OCI-M2 (cell line): ENCODE measurements around the gene PMIS2.
"Not testable (repeated sequence)": the region's sequence is repeated elsewhere in the genome, so short reads cannot be mapped to it uniquely, and the experiment has no call there.

Experiments used
- DNase-seq: peaks from one replicate; lab custom pipeline; 2025; ENCODE audit not compliant: unreplicated experiment; lab: John Stamatoyannopoulos, UW

Gene PMIS2

DNA sequence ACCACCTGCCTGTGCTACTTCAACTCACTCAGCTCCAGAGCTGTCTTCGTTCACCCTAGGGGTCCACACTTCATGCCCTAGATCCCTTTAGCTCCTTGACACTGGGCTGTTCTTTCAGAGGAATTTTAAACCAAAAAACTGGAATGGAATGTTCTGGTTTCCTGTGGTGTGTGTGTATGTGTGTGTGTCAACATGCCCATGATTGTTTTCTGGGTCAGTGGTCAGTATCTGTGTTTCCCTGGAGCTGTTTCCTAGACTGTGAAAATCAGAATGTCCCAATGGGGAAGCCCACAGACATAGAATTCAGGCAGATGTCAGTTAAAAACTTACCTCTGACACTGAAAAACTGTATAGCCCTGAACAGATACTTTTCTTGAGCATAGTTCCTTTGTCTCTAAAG lies 1.3 kb downstream of the PMIS2 start:
- DNase-seq = no peak

DNA sequence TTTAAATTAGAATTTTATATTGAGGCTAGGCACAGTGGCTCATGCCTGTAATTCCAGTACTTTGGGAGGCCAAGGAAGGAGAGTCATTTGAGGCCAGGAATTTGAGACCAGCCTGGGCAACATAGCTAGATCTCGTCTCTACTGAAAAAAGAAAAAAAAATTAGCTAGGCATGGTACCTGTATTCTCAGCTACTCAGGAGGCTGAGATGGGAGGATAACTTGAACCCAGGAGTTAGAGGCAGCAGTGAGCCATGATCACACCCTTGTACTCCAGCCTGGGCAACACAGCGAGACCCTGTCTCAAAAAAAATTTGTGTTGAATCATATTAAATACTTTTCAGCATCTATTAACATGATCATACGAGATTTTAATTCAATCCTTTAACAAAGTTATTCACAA lies 4.9 kb downstream of the PMIS2 start:
- no peak for DNase-seq

DNA sequence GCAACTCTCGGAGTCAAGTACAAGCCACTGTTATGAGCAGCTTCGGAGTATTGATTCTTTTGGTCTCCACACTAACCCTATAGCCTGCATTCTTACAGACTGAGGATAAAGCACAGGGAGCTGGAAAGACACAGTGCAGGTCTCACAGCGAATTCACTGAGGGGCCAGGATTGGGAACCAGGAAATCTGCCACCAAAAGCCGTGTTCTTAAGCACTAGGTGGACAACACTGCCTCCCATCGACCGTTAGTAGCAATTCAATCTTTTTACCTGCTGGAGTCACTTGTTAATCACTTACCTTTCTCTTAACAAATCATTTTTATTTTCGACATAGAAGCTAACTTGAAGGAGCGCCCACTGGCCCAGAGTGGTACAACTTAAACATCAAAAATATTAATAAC lies 6.3 kb downstream of the PMIS2 start:
- DNase-seq = no peak

DNA sequence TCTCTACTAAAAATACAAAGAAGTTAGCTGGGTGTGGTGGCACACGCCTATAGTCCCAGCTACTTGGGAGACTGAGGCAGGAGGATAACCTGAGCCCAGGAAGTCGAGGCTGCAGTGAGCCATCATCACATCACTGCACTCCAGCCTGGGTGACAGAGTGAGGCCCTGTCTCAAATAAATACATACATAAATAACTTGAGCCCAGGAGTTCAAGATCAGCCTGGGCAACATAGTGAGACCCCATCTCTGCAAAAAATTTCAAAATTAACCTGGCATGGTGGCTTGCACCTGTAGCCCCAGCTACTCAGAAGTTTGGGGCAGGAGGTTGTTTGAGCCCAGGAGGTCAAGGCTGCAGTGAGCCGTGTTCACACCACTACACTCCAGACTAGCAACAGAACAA lies 9.1 kb downstream of the PMIS2 start:
- not testable (repeated sequence) for DNase-seq

DNA sequence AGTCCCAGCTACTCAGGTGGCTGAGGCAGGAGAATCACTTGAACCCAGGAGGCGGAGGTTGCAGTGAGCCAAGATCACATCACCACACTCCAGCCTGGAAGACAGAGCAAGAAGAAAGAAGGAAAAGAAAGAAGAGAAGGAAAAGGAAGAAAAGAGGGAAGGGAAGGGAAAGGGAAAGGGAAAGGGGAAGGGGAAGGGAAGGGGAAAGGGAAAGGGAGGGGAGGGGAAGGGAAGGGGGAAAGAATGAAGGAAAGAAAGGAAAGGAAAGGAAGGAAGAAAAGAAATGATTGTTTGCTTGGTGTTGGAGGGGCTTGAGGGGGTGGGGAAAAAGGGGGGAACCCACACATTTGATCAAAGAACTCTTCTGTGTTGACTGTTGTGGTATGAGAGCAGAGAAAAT lies 10.0 kb downstream of the PMIS2 start:
- DNase-seq = no peak

DNA sequence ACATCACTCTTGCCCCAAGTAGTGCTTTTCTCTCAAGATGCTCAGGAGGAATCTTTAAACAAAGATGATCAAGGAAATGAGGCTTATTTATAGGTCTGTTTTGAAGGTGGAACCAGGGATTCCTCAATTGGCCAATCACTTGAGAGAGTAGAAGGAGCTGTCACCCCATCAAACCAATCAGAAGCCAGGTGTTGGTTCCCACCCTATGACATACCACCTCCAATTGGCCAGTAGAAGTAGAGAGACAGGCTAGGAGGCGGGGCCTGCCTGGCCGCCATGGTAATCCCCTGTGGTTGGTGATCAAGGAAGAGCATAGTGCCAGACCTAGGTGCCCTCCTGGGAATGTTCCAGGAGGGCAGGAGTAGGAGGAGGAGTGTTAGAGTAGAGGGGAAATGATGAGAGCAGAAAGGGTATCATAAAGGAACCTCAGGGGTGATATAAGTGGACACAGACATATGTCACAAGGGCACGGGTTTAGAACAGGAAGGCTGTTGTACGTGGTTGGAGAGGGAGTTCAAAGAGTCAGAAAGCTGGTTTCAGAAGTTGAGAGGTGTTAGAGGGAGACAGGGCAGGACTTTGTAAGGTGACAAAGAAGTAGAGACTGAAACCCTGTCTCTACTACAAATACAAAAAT lies 10.5 kb downstream of the PMIS2 start:
- no peak for DNase-seq

DNA sequence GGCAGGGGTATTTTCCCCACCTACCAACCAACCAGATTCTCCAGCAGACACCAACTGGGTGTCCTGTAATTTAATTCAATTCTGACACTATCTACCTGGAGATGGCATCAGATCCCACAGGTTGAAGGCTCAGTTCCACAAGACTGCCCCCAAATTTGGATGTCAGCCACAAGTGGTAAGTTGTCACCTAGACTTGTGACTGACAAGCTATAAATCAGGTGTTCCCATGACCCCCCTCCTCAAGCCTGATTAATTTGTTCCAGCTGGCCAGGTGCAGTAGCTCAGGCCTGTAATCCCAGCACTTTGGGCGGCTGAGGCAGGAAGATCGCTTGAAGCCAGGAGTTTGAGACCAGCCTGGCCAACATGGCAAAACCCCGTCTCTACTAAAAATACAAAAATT lies 16.0 kb downstream of the PMIS2 start:
- no peak for DNase-seq

DNA sequence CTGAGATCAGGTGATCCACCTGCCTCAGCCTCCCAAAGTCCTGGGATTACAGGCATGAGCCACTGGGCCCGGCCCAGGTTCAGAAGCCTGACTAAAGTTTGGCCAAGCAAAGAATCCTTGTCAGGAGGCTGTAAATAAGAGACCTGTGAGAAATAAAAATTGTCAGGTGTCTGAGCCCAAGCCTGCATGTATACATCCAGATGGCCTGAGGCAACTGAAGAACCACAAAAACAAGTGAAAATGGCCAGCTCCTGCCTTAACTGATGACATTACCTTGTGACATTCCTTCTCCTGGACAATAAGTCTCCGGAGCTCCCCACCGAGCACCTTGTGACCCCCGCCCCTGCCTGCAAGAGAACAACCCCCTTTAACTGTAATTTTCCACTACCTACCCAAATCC lies 18.5 kb downstream of the PMIS2 start:
- not testable (repeated sequence) for DNase-seq

DNA sequence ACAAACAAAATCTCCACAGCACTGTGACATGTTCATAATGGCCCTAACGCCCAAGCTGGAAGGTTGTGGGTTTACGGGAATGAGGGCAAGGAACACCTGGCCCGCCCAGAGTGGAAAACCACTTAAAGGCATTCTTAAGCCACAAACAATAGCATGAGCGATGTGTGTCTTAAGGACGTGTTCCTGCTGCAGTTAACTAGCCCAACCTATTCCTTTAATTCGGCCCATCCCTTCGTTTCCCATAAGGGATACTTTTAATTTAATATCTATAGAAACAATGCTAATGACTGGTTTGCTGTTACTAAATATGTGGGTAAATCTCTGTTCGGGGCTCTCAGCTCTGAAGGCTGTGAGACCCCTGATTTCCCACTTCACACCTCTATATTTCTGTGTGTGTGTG lies 21.2 kb downstream of the PMIS2 start:
- not testable (repeated sequence) for DNase-seq

DNA sequence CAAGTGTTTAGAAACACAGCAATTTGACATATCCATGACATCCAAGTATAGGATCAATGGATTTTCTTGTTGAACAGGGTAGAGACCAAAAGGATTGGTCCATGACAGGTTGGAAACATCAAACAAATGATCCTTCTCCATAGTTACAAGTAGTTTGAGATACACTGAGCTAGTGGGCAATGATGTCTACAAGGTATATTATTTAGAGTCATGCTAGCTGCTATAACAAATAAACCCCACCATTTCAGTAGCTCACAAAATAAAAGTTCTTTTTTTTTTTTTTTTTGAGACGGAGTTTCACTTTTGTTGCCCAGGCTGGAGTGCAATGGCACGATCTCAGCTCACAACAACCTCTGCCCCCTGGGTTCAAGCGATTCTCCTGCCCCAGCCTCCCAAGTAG lies 21.7 kb downstream of the PMIS2 start:
- no peak for DNase-seq

DNA sequence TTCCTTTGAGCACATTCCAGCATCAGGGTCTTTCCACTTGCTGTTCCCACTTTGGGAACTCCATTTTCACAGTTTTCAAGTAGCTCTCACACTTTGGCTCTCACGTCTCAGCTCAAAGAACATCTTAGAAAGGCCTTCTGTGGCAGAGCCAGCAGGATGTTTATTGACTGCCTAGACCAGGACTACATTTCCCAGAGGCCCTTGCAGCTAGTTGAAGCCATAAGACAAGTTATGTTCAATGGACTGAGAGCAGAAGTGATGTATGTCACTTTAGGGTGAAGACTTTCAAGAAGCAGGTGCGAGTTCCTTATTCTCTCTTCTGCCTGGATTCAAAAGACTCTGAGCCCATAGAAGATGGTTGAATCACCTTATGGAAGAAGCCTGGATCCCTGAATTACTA lies 22.3 kb downstream of the PMIS2 start:
- DNase-seq = no peak

DNA sequence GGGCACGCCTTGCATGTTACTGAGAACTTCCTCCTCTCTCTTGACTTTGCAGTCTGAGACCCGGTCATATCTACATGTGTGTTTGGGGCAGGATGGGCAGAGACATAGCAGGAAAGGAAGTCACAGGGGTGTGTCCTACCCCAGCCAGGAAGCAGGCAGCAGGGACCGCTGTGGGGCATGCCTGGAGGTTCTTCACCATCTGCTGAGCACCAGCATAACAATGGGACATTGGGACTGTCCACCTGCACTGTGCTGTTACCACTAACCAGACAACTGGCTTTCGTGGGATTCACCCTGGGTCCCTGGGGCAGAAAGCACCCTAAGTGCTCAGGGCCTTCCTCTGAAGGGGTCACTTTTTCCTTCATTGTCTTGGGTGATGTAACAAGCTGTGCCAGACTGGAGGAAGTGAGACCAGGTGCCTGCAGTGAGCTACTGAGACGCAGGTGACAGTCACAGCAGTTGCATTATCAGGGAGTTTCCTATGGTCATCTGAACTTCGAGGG lies 23.9 kb downstream of the PMIS2 start:
- DNase-seq = no peak

DNA sequence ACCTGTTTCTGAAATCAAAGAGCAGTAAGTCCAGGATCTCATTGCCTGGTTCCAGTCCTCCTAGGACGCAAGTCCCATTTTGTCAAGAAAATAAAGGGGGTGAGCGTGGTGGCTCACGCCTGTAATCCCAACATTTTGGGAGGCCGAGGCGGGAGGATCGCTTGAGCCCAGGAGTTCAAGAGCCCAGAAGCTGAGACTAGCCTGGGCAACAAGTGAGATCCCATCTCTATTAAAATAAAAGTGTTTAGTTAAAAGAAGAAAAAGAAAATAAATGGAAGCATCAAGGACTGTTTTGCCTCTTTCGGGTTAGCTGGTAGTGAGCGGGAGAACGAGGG lies 26.2 kb downstream of the PMIS2 start:
- DNase-seq = no peak

DNA sequence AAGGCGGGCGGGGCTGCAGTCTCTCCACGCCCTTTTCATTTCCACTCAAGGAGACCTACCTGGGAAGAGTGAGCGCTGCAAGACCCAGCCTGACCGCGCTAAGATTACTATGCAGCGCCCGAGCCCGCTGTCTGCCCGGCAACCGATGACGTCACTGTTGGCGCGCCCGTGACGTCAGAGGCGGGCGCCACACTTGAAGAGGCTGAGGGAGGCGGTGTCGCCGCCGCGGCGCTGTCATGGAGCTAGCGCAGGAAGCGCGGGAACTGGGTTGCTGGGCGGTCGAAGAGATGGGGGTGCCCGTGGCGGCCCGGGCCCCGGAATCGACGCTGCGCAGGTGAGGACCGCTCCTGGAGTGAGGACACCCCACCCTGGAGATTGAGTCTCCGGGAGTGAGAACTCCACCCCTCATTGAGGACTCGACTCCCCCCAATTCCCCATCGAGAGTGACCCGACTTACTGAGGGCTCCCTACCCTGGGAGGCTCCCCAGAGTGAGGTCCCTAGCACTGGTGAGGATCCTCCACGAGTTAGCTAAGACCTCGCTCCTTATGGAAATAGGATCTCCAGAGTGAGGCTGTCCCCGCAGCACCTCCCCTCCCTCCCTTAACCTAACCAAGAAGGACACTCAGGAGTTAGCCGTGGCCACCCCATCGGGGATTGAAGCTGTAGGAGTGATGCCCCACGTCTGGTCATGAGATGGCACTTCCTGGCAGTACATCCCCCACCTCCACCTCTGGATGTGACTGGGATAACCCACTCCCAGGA lies 26.8 kb downstream of the PMIS2 start, which contains the start of gene HAUS5:
HAUS5 (plus strand) TSS at position 177 of the 763 bp plus-strand sequence; CDS start at position 237, 60 bp downstream.
- DNase-seq = peak; percentile 98

DNA sequence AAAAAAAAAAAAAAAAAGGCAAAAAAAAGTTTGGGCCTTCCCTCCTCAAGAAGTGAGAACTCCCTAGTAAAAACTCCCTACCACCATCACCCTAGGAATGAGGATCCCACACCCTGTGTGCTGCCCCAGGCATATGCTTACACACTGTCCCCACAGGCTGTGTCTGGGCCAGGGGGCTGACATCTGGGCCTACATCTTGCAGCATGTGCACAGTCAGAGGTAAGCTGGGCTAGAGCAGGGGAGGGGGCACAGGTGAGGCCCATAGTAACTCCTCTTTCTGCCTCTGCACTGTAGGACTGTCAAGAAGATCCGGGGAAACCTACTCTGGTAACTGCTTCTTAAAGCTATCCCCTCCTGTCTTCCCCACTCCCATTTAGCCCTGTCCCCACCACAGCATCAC lies 27.6 kb downstream of the PMIS2 start:
- no peak for DNase-seq

DNA sequence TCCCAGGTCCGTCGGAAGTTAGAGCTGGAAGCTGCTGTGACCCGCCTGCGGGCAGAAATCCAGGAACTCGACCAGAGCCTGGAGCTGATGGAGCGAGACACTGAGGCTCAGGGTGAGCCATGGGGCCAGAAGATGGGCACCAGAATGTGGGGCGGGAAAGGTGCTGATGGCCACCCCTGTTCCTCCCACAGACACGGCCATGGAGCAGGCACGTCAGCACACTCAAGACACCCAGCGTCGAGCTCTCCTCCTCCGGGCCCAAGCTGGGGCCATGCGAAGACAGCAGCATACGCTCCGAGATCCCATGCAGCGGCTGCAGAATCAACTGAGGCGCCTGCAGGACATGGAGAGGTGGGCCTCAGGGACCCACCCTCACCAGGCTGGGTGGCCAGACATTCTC lies 29.1 kb downstream of the PMIS2 start:
- DNase-seq = no peak

DNA sequence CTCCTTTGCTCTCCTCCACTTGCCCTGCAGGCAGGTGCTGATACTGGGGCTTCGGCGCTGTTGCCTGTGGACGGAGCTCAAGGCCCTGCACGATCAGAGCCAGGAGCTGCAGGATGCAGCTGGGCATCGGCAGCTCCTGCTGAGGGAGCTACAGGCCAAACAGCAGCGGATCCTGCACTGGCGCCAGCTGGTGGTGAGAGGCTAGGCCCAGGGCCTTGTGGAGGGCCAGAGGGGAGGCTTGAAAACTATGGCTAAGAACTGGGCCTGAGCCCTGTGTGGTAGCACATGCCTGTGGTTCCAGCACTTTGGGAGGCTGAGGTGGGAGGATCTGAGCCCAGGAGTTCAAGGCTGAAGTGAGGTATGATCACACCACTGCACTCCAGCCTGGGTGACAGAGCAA lies 32.9 kb downstream of the PMIS2 start:
- DNase-seq = no peak

DNA sequence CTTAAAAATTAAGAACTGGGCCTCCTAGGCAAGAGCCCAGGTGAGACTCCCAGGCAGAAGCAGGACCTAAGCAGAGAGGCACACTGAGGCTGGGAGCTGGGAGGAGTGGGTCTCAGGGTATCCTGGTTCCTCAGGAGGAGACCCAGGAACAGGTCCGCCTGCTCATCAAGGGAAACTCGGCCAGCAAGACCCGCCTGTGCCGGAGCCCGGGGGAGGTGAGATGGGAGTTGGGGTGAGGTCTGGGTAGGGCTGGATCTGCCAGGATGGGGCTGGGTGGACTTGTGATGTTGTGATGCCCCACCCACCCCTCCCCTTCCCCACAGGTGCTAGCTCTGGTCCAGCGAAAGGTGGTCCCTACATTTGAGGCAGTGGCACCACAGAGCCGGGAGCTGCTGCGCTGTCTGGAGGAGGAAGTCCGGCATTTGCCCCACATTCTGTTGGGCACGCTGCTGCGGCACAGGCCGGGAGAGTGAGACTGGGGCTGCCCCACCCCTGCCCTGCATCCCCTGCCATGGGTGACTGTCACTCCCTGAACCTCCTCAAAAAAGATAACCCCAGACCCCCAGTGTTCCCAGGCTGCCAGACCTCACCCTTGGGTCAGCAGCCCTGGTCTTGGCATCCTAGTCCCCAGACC lies 33.4 kb downstream of the PMIS2 start:
- no peak for DNase-seq

DNA sequence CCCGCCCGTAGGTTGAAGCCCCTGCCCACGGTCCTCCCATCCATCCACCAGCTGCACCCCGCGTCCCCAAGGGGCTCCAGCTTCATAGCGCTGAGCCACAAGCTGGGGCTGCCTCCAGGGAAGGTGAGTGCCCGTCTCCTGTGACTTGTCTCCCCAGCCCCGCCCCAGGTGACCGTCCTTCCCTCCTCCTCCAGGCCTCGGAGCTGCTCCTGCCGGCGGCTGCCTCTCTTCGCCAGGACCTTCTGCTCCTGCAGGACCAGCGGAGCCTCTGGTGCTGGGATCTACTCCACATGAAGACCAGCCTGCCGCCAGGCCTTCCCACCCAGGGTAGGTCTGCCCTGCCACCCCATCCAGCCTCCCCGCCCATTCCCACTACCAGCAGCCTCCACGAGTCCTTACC lies 34.0 kb downstream of the PMIS2 start:
- DNase-seq = no peak

DNA sequence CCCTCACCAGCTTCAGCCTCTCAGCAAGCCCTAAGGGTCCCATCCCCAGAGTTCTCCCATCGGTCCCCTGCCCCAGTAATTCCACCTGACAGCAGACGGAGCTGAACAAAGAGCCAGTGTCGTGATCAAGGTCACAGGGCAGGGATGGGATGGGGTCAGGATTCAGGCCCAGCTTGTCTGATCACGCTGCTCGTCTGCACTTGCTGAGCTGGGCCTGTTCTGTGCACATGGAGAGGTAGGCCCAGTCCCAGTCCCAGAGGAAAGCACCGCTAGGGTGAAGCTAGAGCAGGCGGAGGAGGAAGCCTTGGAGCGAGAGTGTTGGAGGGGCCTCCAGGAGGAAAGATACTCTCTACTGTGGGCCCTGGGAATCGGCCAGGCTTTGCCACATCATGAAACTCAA lies 35.7 kb downstream of the PMIS2 start:
- no peak for DNase-seq

DNA sequence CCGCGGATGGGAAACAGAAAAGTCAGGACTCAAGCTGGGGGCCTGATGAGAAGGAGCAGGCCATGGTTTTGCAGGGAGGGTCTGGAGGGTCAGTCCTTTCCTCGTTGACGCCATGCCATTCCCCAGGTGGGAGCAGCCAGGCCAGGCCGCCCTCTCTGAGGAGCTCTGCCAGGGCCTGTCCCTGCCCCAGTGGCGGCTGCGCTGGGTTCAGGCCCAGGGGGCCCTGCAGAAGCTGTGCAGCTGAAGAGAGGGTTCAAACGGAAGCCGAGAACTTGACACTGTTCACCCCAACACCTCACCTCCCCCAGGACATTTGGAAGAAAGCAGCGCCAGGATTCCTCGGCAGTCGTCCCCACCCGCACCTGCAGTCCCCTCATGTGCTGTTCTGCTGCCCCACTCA lies 36.8 kb downstream of the PMIS2 start:
- DNase-seq = no peak

DNA sequence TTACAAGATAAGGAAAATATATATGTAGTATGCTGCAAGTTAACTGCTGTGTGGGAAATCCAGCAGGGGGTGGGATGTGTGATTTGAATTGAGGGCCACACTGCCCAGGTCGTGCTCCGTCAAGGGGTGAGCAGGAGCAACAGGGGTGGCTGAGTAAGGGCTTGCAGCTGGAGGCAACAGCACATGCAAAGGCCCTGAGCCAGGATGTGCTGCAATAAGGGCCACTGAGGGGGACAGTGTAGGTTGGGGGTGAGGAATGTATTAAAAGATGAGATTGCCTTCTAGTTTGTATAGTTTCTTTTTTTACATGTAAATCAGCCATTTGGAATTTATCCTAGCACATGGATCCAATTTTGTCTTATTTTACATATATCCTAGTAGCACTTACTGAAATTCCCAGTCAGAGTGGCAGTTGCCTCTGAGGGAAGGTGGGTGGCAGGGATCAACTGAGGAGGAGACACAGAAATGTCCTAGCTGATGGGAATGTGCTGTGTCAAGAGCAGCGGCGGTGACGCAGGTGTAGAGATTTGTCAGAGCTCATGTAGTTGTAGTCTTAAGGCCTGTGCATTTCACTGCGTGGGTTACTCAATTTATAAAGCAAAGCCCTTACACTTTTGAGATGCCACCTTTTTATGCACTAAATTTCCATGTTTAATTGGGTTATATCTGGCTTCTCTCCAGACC lies 37.5 kb downstream of the PMIS2 start:
- no peak for DNase-seq
